LNCAP (cell line): ENCODE results near the gene NKX1-1.

Experiments
- TF ChIP-seq, protein P1 (sequence below): fragments of 450-650 bp; IDR thresholded peaks from 2 replicates; pipeline ENCODE4 v1.5.1; 2017; ENCODE audit warnings: mild to moderate bottlenecking

The NKX1-1 gene

DNA sequence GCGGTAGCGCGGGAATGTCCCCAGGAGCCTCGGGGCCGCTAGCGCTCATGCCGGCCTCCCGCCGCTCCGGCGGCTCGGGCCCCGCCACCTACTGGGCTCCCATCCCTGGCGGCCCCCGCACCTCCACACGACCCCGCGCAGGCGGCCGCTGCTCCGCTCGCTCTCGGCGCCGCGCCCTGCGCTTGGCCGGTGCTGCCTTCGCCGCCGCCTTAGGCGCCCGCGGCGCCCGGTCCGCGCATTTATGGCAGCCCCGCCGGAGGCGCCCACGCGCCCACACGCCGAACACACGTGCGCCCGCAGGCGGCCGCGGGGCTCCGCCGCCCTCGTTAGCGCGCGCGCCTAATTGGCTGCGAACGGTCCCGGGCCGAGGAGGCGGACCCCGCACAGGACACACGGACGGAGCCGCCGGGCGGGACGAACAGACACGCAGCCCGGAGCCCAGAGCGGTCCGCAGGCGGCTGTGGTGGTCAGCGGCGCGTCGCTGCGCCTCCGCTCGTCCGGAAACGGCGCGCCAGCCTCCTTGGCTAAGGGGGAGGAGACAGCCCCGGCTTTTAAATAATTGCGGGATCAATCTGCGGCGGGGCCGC lies at the start of gene NKX1-1:
TSS of gene NKX1-1 (minus strand) at position 49 of the 587 bp plus-strand sequence. CDS start at position 49, 0 bp downstream.
- TF ChIP-seq, protein P1, sequence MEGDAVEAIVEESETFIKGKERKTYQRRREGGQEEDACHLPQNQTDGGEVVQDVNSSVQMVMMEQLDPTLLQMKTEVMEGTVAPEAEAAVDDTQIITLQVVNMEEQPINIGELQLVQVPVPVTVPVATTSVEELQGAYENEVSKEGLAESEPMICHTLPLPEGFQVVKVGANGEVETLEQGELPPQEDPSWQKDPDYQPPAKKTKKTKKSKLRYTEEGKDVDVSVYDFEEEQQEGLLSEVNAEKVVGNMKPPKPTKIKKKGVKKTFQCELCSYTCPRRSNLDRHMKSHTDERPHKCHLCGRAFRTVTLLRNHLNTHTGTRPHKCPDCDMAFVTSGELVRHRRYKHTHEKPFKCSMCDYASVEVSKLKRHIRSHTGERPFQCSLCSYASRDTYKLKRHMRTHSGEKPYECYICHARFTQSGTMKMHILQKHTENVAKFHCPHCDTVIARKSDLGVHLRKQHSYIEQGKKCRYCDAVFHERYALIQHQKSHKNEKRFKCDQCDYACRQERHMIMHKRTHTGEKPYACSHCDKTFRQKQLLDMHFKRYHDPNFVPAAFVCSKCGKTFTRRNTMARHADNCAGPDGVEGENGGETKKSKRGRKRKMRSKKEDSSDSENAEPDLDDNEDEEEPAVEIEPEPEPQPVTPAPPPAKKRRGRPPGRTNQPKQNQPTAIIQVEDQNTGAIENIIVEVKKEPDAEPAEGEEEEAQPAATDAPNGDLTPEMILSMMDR, result no peak

DNA sequence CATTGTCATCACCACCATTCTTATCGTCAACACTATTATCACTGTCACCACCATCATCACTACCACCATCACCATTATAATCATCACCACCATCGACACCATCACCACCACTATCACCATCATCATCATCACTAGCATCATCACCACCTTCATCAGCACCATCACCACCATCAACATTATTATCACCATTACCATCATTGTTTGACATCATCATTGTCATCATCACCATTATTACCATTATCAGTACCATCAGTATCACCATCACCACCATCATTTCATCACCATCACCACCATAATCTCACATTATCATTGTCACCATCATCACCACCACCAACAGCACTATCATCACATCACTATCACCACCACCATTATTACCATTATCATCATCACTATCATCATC lies 47.5 kb upstream of the NKX1-1 start:
- TF ChIP-seq, protein P1, result no peak

DNA sequence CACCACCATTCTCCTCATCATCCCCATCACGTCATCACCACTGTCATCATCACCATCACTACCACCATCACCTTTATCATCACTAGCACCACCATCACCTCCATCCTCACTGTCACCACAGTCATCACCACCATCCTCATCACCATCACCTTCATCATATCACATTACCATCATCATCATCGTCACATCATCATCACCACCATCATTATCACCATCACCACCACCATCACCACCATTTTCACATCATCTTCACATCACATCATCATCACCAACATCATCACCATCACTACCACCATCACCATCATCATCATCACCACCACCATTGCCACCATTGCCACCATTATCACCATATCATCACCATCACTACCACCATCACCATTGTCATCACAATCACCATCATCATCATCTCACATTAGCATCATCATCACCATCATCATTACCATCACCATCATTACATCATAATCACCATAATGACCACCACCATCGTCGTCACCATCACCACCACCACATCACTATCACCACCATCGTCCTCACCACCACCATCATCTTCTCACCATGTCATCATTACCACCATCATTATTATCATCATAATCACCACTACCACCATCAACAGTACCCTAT lies 46.3 kb upstream of the NKX1-1 start:
- TF ChIP-seq, protein P1, result no peak

DNA sequence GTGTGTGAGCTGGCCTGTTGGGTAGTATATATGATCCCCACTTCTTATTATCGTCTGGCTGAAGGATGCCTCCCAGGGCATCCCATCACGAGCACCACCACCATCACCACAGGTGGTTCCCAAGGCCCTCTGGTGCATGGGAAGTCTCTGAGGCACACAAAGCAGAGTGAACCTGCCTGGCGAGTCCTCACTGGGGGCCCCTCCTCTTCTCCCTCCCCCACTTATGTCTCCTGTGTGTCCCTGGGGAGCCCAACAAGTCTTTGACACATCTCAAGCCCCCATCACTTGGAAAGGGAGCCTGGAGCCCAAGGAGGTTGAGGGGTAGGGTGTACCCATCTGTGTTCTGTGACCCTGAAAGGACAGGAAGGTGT lies 45.5 kb upstream of the NKX1-1 start:
- TF ChIP-seq, protein P1, result no peak

DNA sequence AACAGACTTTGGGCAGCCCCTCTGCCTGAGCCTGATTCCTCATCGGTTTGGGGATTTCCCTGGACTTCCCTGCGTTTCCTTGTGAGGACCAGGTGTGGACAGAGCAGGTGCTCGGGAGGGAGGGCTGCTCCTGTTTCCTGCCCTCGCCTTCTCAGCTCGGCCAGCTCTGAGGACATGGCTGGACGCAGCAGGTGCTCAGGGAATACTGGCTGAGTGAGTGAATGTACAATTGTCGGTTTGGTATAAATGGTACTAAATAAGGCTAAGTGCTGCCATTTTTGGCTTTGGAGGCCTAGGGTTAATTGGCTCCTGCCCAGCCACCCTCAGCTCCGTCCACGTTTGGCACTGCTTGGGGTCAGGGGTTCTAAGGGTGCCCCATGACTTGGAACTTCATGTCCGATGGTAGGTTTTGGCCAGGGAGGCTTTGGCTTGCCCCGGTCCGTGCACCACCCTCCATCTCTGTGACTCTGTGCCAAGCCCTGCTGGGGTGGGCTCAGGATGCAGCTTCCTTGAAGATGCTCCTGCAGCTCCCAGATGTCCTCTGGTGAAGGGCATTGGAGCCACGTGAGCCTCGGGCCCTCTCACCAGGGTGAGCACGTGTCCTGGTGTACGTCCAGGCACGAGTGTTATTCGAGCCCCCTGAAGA lies 45.0 kb upstream of the NKX1-1 start:
- TF ChIP-seq, protein P1, result no peak

DNA sequence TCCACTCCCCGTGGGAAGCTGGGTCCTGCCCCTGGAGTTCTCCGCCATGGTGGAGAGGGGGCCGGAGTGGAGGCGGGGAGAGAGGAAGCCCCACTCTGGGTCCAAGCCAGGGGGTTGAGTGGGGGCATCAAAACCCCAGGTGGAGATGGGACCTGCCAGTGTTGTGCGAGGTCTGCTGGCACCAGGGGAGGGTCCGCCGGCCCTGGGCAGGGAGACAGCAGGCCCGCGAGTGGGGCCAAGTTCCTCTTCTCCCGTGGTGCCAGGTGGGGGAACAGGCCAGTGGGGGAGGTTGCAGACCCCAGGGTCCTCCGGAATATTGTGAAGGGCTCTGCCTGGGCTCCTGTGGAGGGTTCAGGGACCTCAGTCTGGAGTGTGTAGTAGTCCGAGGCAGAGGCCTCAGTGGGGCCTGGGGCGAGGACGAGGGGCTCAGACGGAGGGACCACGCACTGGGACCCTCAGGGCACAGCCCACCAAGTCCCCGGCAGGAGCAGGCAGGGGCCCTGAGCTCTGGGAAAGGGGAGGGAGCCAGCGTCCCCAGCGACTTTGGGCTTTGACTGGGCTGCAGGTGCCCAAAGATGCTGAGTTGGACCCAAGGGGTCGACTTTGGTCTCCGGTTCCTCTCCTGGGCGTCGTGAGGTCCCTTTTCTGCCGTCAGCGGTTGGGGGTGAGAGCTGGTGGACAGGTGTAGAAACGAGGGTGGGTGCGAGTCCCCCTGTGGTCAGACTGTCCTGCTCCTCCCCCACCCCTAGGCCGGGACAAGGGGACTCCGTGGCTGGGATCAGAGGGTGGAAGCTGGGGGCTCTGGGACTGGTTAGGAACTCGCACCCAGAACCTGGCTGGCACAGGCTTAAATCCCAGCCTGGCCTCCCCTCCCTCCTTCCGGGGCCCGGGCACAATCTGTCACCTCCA lies 43.8 kb upstream of the NKX1-1 start:
- TF ChIP-seq, protein P1, result no peak

DNA sequence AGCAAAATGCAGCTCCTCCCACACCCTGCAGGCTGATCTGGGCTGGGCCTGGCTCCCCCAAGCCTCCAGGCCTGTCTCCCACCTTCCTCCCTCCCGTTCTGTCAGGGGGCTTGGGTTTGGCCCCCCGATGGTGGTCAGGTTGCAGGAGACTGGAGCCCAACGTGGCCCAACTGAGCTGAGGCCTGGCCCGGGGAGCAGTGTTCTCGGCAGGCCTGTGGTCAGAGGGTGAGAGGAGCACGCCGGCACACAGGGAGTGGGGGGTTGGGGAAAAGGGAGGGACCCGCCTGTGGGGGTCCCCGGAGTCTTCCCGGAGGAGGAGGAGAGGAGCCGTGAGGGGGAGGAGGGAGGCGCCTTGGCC lies 43.2 kb upstream of the NKX1-1 start:
- TF ChIP-seq, protein P1, result no peak
